HG02884 (cell line): ENCODE data around the gene LDB1.

ENCODE experiments used
- ATAC-seq: cut with Tn5 transposase; IDR thresholded peaks from one replicate; pipeline ENCODE4 v1.9.1; 2021; ENCODE audit warnings: mild to moderate bottlenecking, moderate library complexity; ENCODE audit not compliant: unreplicated experiment

The LDB1 gene

GRCh38 chr10:102120142-102120990 is at the start of gene LDB1:
Gene LDB1, minus strand, starts transcription at chr10:102120368. Its CDS starts 258 bp downstream, at chr10:102120110.
- ATAC-seq: peak; percentile 49

- no peak for ATAC-seq
These were observed 47.7 kb upstream of the LDB1 start for GRCh38 chr10:102167861-102168260.

- no peak for ATAC-seq
These were observed 43.3 kb upstream of the LDB1 start for GRCh38 chr10:102163342-102163989.

- ATAC-seq: no peak
These were observed 39.7 kb upstream of the LDB1 start for GRCh38 chr10:102159831-102160230.

- no peak for ATAC-seq
These were observed 39.0 kb upstream of the LDB1 start for GRCh38 chr10:102159051-102159597.

- ATAC-seq: no peak
These were observed 37.1 kb upstream of the LDB1 start for GRCh38 chr10:102157224-102157623.

- no peak for ATAC-seq
These were observed 34.4 kb upstream of the LDB1 start for GRCh38 chr10:102154466-102155116.

GRCh38 chr10:102153093-102153620 is 33.0 kb upstream of the LDB1 start:
- ATAC-seq: no peak

GRCh38 chr10:102152545-102152890 is 32.4 kb upstream of the LDB1 start:
- peak; percentile 7 for ATAC-seq

- ATAC-seq: peak; percentile 84
These were observed 31.8 kb upstream of the LDB1 start, which contains the start of gene NOLC1 for GRCh38 chr10:102151774-102152544. Gene NOLC1, plus strand, starts transcription at chr10:102152389. Its CDS starts 22 bp downstream, at chr10:102152411.

GRCh38 chr10:102150970-102151773 is 31.0 kb upstream of the LDB1 start:
- no peak for ATAC-seq

- ATAC-seq: no peak
These were observed 28.1 kb upstream of the LDB1 start for GRCh38 chr10:102148275-102148674.

GRCh38 chr10:102147561-102147960 is 27.4 kb upstream of the LDB1 start:
- no peak for ATAC-seq

- ATAC-seq: no peak
These were observed 26.8 kb upstream of the LDB1 start for GRCh38 chr10:102146971-102147428.

- ATAC-seq: no peak
These were observed 21.5 kb upstream of the LDB1 start for GRCh38 chr10:102141583-102142107.

GRCh38 chr10:102140913-102141540 is 20.9 kb upstream of the LDB1 start:
- ATAC-seq: no peak

GRCh38 chr10:102140218-102140617 is 20.1 kb upstream of the LDB1 start:
- ATAC-seq: no peak

GRCh38 chr10:102139281-102140110 is 19.3 kb upstream of the LDB1 start:
- no peak for ATAC-seq
